A673 (cell line): ENCODE results near the gene ADAM19. TPM values are rescaled to one million over a fixed set of nuclear protein-coding genes. Genes with fewer than 3 reads are reported as not detected.

Experiments used
- BruUV-seq: library from RNA; stranded (reverse); fragments of 400-500 nt; replicated peaks from 2 replicates; lab custom pipeline; 2021; lab: Mats Ljungman, UMichigan
- CTCF ChIA-PET: fragments of 300-600 bp; sonication (Branson Sonifier 250); formaldehyde crosslinking; loops from one replicate; lab custom pipeline; 2022; ENCODE audit warnings: antibody characterized with exemption; lab: Charles Lee
- POLR2A ChIA-PET: fragments of 300-600 bp; sonication (Branson Sonifier 250); formaldehyde crosslinking; loops from one replicate; lab custom pipeline; 2022; ENCODE audit warnings: antibody characterized with exemption; ENCODE audit not compliant: low non-redundant PET; lab: Charles Lee
- DNase-seq: peaks from one replicate; pipeline ENCODE4 v3.0.0-alpha.2; 2015; ENCODE audit warnings: low spot score
- H3K27ac ChIP-seq: fragments of 200-600 bp; sonication (generic); 2 replicates; pipeline ENCODE4 v1.5.1; 2016; ENCODE audit warnings: mixed run types, low read depth, mild to moderate bottlenecking, mixed read lengths, antibody characterized with exemption, low read length; ENCODE audit not compliant: poor library complexity, severe bottlenecking
- H3K27me3 ChIP-seq: fragments of 200-600 bp; sonication (generic); replicated peaks from 2 replicates; pipeline ENCODE4 v1.6.1; 2017; ENCODE audit warnings: mixed run types, low read depth, mild to moderate bottlenecking, mixed read lengths, antibody characterized with exemption, low read length; ENCODE audit not compliant: insufficient read depth, poor library complexity
- H3K36me3 ChIP-seq: fragments of 200-600 bp; sonication (generic); 2 replicates; pipeline ENCODE4 v1.6.1; 2016; ENCODE audit warnings: mixed run types, mild to moderate bottlenecking, mixed read lengths, antibody characterized with exemption, low read length; ENCODE audit not compliant: insufficient read depth, poor library complexity, severe bottlenecking
- H3K4me1 ChIP-seq: fragments of 200-600 bp; sonication (generic); 2 replicates; pipeline ENCODE4 v1.6.1; 2017; ENCODE audit warnings: mixed run types, mild to moderate bottlenecking, mixed read lengths, antibody characterized with exemption, low read length; ENCODE audit not compliant: insufficient read depth, poor library complexity, severe bottlenecking
- H3K4me3 ChIP-seq: fragments of 200-600 bp; sonication (generic); 2 replicates; pipeline ENCODE4 v1.5.1; 2016; ENCODE audit warnings: low read depth, mixed run types, mild to moderate bottlenecking, mixed read lengths, low read length; ENCODE audit not compliant: poor library complexity, severe bottlenecking
- H3K9me3 ChIP-seq: fragments of 200-600 bp; sonication (generic); 2 replicates; pipeline ENCODE4 v1.6.1; 2016; ENCODE audit warnings: mixed run types, low read depth, mild to moderate bottlenecking, mixed read lengths, antibody characterized with exemption, low read length; ENCODE audit not compliant: poor library complexity, severe bottlenecking
- CTCF ChIP-seq: fragments of 300-800, 200-600 bp; sonication (generic); conservative IDR thresholded peaks from 2 replicates; pipeline ENCODE4 v1.5.1; 2017; ENCODE audit warnings: low read depth, mild to moderate bottlenecking, antibody characterized with exemption, low read length, moderate library complexity, mixed read lengths
- EZH2 ChIP-seq: fragments of 200-600 bp; sonication (generic); IDR thresholded peaks from 2 replicates; pipeline ENCODE4 v1.6.1; 2017; ENCODE audit warnings: borderline replicate concordance, low read depth, mild to moderate bottlenecking, mixed read lengths, antibody characterized with exemption, low read length; ENCODE audit not compliant: poor library complexity, severe bottlenecking
- intact Hi-C: fragments of 100-400 bp; cut with micrococcal nuclease; formaldehyde crosslinking; loops from one replicate; pipeline ENCODE4 v1.10.0; 2022; ENCODE audit not compliant: unreplicated experiment
- total RNA-seq: library from RNA; stranded (reverse); gene quantifications from 2 replicates; pipeline ENCODE4 v1.2.3, GENCODE V29; 2021

ADAM19 gene
- total RNA-seq, 1 experiment from 2014 or later = 1.7 TPM

GRCh38 chr5:157603333-157604190 is 28.0 kb upstream of the ADAM19 start:
- no peaks in the 10 kb centered on the region for H3K9me3 ChIP-seq
- no peak for DNase-seq
- no TSS peak for BruUV-seq
- ChIA-PET CTCF (no interaction called here), POLR2A (no interaction called here)
- H3K4me1 ChIP-seq = no peaks in the 10 kb centered on the region
- H3K27ac ChIP-seq = no peak overlapping the region
- no peaks in the 10 kb centered on the region for H3K36me3 ChIP-seq
- intact Hi-C loops = no loop called here
- TF ChIP-seq EZH2 (no peak), CTCF (no peak)
- no peaks in the 10 kb centered on the region for H3K27me3 ChIP-seq
- no peak overlapping the region for H3K4me3 ChIP-seq

- no peaks in the 10 kb centered on the region for H3K36me3 ChIP-seq
- no peaks in the 10 kb centered on the region for H3K4me1 ChIP-seq
- no peaks in the 10 kb centered on the region for H3K9me3 ChIP-seq
- no peak overlapping the region for H3K27ac ChIP-seq
- BruUV-seq = no TSS peak
- H3K27me3 ChIP-seq = no peaks in the 10 kb centered on the region
- ChIA-PET POLR2A (no interaction called here), CTCF (no interaction called here)
- intact Hi-C loops = no loop called here
- no peak for DNase-seq
- no peak for TF ChIP-seq CTCF
- H3K4me3 ChIP-seq = no peak overlapping the region
These were observed 26.9 kb upstream of the ADAM19 start for GRCh38 chr5:157602505-157602904.

GRCh38 chr5:157600252-157600651 is 24.7 kb upstream of the ADAM19 start:
- intact Hi-C loops = no loop called here
- H3K4me1 ChIP-seq = no peaks in the 10 kb centered on the region
- no peaks in the 10 kb centered on the region for H3K27me3 ChIP-seq
- BruUV-seq = no TSS peak
- CTCF ChIA-PET = no interaction called here
- H3K36me3 ChIP-seq = no peaks in the 10 kb centered on the region
- no peaks in the 10 kb centered on the region for H3K9me3 ChIP-seq
- no peak for TF ChIP-seq CTCF
- POLR2A ChIA-PET = no interaction called here
- no peak for DNase-seq
- no peak overlapping the region for H3K27ac ChIP-seq
- H3K4me3 ChIP-seq = no peak overlapping the region
